ENCODE results near the gene MYO10.
"Not testable (repeated sequence)": the region's sequence is repeated elsewhere in the genome, so short reads cannot be mapped to it uniquely, and the experiment has no call there.

MYO10 gene

DNA sequence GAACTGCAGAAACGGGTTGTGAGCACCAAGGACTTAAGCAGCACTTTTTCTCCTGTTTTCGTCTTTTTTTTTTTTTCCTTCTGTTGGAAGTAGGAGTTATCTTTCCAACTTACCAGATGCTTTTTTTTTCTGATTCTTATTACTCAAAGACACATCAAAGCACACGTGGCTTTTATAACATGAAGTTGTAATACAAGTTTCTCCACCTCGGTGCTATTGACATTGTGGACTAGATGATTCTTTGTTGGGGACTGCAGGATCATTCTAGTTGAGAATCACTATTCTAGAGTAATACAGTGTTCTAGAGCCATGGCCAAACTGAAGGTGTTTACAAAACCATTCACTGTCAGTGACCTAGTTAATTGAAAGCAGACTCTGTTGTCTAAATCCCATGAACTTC is 51.5 kb downstream of the MYO10 start:
- no peak for DNase-seq

- DNase-seq = no peak
Measured at GRCh38 chr5:16883806-16884205, 52.3 kb downstream of the MYO10 start.

DNA sequence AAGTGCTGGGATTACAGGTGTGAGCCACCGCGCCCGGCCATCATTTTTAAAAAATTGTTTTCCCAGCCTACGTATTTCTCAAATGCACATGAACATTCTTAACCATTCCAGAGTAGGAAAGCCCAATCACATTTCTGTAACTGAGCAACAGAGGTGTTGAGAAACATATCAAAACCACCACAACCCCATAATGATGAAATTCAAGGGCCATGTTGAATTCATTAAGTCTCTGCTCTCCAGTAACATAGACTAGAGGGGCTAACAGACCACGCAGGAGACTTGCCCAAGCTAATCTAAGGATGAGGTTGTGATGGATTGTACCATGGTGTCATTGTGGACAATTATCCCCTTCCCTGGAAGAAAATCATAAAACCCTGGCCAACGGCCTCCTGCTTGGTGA is 52.9 kb downstream of the MYO10 start:
- DNase-seq = no peak

DNA sequence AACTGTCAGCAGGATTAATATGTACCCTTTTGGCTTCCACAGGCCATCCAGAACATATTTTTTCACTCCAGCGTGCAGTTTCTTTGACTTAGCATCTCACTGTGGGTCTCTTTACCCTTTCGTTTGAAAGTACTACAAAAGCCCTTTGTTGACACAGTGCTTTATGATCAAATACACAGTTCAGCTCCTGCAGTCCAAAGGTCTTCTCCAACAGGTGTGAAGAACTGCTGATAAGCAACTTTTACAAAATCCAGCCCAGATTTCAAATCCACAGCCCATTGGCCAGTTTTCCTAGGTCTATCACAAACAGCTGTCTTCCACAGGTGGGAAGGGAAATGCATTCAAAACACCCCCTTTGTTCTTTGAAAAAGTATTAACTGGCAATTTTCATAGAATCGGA is 54.8 kb downstream of the MYO10 start:
- DNase-seq = no peak

DNA sequence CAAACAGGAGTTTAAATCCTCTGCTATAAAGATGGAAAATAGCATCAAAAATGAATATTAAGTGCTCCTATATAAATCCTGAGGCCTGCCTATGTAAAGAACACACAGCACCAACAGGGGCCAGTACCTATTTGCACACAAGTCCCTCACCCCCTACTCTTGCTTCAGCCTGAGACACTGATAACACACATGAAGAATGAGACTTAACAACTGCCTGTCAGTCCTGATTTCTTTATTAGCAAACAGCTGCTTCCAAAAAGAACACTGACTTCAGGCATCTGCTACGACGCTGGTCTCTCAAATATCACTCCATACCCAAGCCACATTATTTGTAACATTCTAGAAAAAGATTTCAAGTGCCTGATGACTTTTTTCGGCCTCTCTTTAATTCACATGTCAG is 55.5 kb downstream of the MYO10 start:
- no peak for DNase-seq

DNA sequence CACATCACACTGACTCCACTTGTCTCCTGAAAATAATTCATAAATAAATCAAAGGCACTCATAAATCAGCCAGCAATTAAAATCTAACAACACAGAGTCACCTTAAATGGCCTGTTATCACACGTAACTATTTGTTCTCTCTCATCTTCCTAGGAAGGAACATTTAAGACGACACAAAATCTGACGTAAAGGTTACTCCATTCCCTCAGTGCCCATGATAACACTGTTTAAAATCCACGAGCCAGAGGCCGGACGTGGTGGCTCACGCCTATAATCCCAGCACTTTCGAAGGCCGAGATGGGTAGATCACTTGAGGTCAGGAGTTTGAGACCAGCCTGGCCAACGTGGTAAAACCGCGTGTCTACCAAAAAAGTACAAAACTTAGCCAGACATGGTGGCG is 56.4 kb downstream of the MYO10 start:
- DNase-seq = no peak

- DNase-seq = no peak
Measured at GRCh38 chr5:16879191-16879590, 56.9 kb downstream of the MYO10 start.

DNA sequence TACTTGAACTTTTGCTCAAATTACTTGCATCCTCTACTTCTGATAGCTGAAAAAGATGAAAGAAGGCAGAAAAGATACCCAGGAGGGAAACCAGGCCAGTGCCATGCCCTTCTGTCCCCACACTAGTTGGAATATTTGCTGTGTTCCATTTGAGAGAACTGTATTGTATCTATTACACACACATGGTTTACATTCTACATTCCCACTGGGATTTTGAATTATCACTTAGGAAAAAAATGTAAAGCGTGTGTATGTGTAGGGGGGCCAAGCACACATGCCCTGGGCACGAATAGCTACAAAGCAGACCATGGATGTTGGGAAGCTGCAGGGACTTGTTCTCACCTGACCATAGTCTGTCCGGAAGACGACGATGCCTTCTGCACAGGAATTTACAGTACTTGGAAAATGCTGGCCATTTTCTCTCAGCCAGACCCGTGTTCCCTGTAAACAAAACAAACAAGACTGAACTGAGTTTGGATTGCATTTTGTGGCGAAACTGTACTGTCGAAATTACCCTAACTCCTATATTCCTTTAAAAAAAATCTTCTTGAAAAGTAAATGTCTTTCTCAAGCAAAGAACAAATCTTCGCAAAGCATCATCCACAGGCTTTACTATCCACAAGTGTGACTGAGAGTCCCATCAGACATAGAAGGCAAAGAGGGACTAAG is 58.7 kb downstream of the MYO10 start:
- no peak for DNase-seq

- DNase-seq = not testable (repeated sequence)
Measured at GRCh38 chr5:16874424-16874823, 61.7 kb downstream of the MYO10 start.

- DNase-seq = no peak
Measured at GRCh38 chr5:16871746-16872339, 64.2 kb downstream of the MYO10 start.

GRCh38 chr5:16870878-16871277 is 65.2 kb downstream of the MYO10 start:
- no peak for DNase-seq

DNA sequence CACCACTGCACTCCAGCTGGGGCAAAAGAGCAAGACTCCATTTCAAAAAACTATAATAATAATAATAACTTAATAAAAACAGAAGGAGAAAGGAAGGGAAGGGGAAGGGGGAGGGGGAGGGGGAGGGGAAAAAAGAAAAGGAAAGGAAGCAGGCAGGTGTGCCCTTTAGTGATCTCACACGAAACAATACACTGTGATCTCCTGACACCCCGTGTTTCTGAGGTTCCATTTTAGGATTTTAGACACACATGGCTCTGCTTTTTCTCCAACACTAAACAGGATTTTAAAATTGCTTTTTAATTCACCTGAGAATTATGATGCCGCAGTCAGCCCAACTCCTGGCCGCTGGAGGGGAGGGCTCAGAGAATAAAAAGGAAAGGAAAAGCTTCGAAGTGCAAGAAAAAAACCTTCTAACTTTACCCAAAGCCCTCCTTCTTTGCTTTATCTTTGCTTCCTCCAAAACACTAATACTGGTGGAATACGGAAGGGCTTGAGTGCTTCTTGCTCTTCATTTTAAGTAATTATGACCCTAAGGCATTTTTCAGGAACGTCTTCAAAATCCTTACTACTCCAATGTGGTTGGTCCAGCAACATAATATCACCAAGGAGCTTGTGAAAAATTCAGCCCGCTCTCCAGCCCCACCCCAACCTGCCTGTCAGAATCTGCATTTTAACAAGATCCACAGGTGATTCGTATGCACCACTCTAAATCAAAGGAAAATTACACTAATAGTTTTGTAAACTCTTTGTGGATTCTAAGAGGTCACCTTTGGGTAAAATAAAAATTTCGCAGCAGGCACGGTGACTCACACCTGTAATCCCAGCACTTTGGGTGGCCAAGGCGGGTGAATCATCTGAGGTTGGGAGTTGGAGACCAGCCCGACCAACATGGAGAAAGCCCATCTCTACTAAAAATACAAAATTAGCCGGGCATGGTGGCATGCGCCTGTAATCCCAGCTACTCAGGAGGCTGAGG is 66.0 kb downstream of the MYO10 start:
- no peak for DNase-seq

- no peak for DNase-seq
Measured at GRCh38 chr5:16867577-16867953, 68.5 kb downstream of the MYO10 start.

DNA sequence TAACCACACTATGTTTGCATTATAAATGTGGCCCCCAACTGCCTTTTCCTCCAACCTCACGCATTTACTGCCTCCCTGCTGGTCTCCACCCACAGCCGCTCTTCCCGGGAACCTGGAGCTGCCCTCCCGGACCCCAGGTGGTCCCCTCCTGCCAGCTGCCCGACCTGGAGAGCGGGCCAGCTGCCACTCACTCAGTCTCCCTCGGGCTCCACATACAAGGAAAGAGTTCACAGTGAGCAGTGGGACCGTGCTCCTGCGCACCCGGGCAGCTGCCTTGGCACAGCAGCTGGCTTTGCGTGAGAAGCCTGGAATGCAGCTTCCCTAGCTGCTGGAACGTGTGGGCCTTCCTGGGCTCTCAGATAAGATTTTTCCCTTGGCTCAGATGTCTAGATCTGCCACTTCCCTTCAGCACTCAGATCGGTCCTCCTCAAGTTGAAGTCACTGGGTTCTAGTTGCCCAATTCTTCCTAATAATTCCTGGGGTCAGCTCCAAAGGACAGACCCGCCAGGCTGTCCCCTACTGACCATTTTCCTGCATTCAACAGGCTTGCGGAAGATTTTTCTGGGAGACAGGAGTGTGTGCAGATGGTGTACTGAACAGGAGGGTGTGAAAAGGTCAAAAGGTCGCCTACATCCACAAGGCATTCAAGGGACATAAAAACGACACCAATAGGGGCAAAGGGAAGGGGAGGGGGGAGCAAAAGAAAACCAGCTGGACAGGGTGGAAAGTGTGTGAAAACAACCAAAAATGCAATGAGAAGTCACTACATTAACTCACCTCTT is 69.1 kb downstream of the MYO10 start:
- no peak for DNase-seq

DNA sequence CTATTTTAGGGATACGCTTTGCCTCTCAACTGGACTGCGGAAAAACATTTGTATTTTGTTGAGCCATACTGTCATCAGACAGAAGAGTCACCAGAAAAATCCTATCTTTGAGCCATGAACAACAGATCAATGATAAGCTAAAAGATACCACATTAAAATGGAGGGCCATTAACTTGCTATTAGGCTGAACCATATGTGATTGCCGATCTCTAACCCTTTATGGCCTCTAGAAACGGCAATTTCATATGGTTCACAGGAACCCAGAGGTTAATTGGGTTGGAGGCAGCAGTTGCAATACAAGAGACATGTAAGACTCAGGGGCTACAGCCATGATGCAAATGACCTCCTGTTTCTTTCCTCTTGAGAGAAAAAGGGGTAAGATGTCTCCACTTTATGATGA is 69.8 kb downstream of the MYO10 start:
- no peak for DNase-seq

DNA sequence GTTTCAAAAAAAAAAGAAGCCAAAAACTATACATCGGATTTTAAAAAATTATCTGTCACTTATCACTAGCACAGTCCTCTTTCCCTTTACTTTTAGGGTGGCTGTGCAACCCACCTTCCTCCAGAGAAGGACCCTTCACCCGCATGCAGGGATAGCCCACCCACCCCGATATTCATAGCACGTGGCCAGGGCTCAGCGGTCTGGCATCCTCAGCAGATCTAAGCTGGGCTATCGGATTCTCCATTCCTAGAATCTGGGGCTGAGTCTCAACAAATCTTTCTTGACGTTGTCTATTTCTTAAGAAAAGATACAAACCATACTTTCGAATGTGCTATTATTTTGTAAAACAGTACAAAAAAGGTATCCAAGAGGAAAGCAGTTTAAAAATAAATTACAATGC is 70.9 kb downstream of the MYO10 start:
- no peak for DNase-seq

- DNase-seq = no peak
Measured at GRCh38 chr5:16864631-16865131, 71.4 kb downstream of the MYO10 start.

- no peak for DNase-seq
Measured at GRCh38 chr5:16863469-16863946, 72.6 kb downstream of the MYO10 start.

GRCh38 chr5:16862777-16863176 is 73.3 kb downstream of the MYO10 start:
- no peak for DNase-seq

DNA sequence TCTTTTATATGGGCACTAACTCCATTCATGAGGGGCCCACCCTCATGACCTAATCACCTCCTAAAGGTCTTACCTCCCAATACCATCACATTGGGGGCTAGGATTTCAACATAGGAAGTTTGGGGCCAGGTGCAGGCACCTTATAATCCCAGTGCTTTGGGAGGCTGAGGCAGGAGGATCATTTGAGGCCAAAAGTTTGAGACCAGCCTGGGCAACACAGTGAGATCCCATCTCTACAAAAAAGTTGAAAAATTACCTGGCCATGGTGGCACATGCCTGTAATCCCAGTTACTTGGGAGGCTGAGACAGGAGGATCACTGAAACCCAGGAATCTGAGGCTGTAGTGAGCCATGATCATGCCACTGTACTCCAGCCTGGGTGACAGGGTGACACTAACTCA is 76.7 kb downstream of the MYO10 start:
- DNase-seq = no peak

GRCh38 chr5:16858151-16858550 is 77.9 kb downstream of the MYO10 start:
- no peak for DNase-seq

DNA sequence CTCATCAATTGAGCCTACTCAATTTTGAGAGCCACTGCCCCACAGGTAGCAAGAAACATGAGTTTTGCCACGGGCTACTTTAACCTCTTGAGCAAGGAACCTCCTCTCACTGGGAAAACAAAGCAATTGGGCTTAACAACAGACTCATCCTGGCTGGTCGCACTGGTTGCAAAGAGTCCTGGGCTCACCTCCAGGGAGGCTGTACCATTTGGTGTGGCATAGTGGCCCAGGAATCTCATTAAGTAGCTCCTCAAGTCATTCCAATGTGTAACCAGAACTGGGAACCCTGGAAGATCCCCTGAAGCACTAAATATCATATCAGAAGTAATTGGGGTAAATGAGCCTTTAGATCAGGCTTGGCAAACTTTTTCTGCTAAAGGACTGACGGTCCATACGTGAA is 78.5 kb downstream of the MYO10 start:
- no peak for DNase-seq

- no peak for DNase-seq
Measured at GRCh38 chr5:16856531-16856930, 79.6 kb downstream of the MYO10 start.
